HCT116 (cell line): Measurements from ENCODE around the gene UBAP1L. TPM values are rescaled to one million over a fixed set of nuclear protein-coding genes. Genes with fewer than 3 reads are reported as not detected.
"Not testable (repeated sequence)": the region's sequence is repeated elsewhere in the genome, so short reads cannot be mapped to it uniquely, and the experiment has no call there.

ENCODE experiments used
- ATAC-seq: fragments of 200-7000 bp; cut with Tn5 transposase; 2 replicates; pipeline ENCODE4 v1.9.1; 2020; ENCODE audit warnings: mild to moderate bottlenecking, moderate library complexity
- BruUV-seq: library from RNA; stranded (reverse); fragments of 400-500 nt; replicated peaks from 2 replicates; lab custom pipeline; 2021; lab: Mats Ljungman, UMichigan
- CTCF ChIA-PET: fragments of 300-600 bp; sonication (Branson Sonifier 250); formaldehyde crosslinking; loops from one replicate; lab custom pipeline; 2021; ENCODE audit warnings: antibody characterized with exemption; lab: Charles Lee
- POLR2A ChIA-PET: fragments of 300-600, 350-600 bp; sonication (Branson Sonifier 250); formaldehyde crosslinking; loops from one replicate; lab custom pipeline; 2021; ENCODE audit warnings: antibody characterized with exemption; lab: Charles Lee
- RAD21 ChIA-PET, 2 experiments: fragments of 300-600 bp; sonication (Branson Sonifier 250); formaldehyde crosslinking; loops; one replicate each; lab custom pipeline; 2023; ENCODE audit warnings: low total read pairs in 2 of 2; ENCODE audit not compliant: uncharacterized antibody in 2 of 2, unreplicated experiment in 2 of 2, low non-redundant PET in 1 of 2; lab: Charles Lee
- DNase-seq: peaks from one replicate; pipeline ENCODE4 v3.0.0-alpha.2; 2010; ENCODE audit warnings: low read depth, low spot score
- H2AFZ ChIP-seq: fragments of 200-600 bp; shearing (Covaris generic), sonication (generic); 2 replicates; pipeline ENCODE4 v1.6.1; 2017; ENCODE audit warnings: low read depth, mixed run types, mixed read lengths, antibody characterized with exemption, low read length; ENCODE audit not compliant: poor library complexity, severe bottlenecking
- H3K27ac ChIP-seq: 2 replicates; pipeline ENCODE4 v1.5.1; 2012; ENCODE audit warnings: low read depth, low read length
- H3K27me3 ChIP-seq: fragments of 200-600 bp; sonication (generic); 2 replicates; pipeline ENCODE4 v1.6.1; 2016; ENCODE audit warnings: mixed run types, low read length, mixed read lengths; ENCODE audit not compliant: insufficient read depth
- H3K36me3 ChIP-seq, 2 experiments: fragments of 200-500 bp in 1 of 2; fragments of 200-600 bp in 1 of 2; sonication (Bioruptor generic) in 1 of 2; sonication (generic) in 1 of 2; 2 replicates each; pipeline versions ENCODE4 v1.5.1 to v1.6.1; 2014 to 2016; ENCODE audit warnings: low read length in 2 of 2, inconsistent platforms in 1 of 2, mixed read lengths in 1 of 2, mixed run types in 1 of 2; ENCODE audit not compliant: insufficient read depth in 2 of 2, control insufficient read depth in 1 of 2
- H3K4me1 ChIP-seq, 2 experiments: fragments of 200-600 bp in 1 of 2; sonication (generic) in 1 of 2; 2 replicates each; pipeline versions ENCODE4 v1.5.1 to v1.6.1; 2012 to 2017; ENCODE audit warnings: low read length in 2 of 2, inconsistent platforms in 1 of 2, mild to moderate bottlenecking in 1 of 2, mixed read lengths in 1 of 2, mixed run types in 1 of 2, moderate library complexity in 1 of 2; ENCODE audit not compliant: insufficient read depth in 2 of 2, control insufficient read depth in 1 of 2
- H3K4me2 ChIP-seq: fragments of 200-600 bp; sonication (generic); 2 replicates; pipeline ENCODE4 v1.6.1; 2017; ENCODE audit warnings: mixed run types, low read length, mixed read lengths
- H3K4me3 ChIP-seq, 2 experiments: fragments of 200-600 bp in 1 of 2; sonication (generic) in 1 of 2; replicated peaks in 1 of 2; 2 replicates each; pipeline ENCODE4 v1.5.1; 2011 to 2016; ENCODE audit warnings: low read length in 2 of 2, control low read depth in 1 of 2, low read depth in 1 of 2, mild to moderate bottlenecking in 1 of 2, mixed read lengths in 1 of 2, mixed run types in 1 of 2
- H3K79me2 ChIP-seq: fragments of 200-600 bp; sonication (generic); 2 replicates; pipeline ENCODE4 v1.6.1; 2017; ENCODE audit warnings: mild to moderate bottlenecking, mixed run types, low read length, moderate library complexity, mixed read lengths; ENCODE audit not compliant: insufficient read depth
- H3K9ac ChIP-seq: fragments of 200-600 bp; sonication (generic); 2 replicates; pipeline ENCODE4 v1.6.1; 2016; ENCODE audit warnings: low read length, mixed read lengths
- H3K9me2 ChIP-seq: fragments of 200-600 bp; sonication (generic), shearing (Covaris generic); 2 replicates; pipeline ENCODE4 v1.6.1; 2017; ENCODE audit warnings: mixed run types, mild to moderate bottlenecking, moderate library complexity; ENCODE audit not compliant: insufficient read depth
- H3K9me3 ChIP-seq, 2 experiments: fragments of 200-500 bp in 1 of 2; fragments of 200-600 bp in 1 of 2; sonication (Bioruptor generic) in 1 of 2; sonication (generic) in 1 of 2; 2 replicates each; pipeline ENCODE4 v1.6.1; 2014 to 2017; ENCODE audit warnings: low read length in 2 of 2, mixed read lengths in 2 of 2, inconsistent platforms in 1 of 2, low read depth in 1 of 2, mild to moderate bottlenecking in 1 of 2, mixed run types in 1 of 2, moderate library complexity in 1 of 2; ENCODE audit not compliant: control insufficient read depth in 1 of 2, insufficient read depth in 1 of 2
- H4K20me1 ChIP-seq: fragments of 200-600 bp; sonication (generic), shearing (Covaris generic); 2 replicates; pipeline ENCODE4 v1.6.1; 2017; ENCODE audit warnings: mixed run types, mild to moderate bottlenecking, moderate library complexity; ENCODE audit not compliant: insufficient read depth
- ATF3 ChIP-seq: IDR thresholded peaks from 2 replicates; pipeline ENCODE4 v1.6.1; 2012
- CBX3 ChIP-seq: IDR thresholded peaks from 2 replicates; pipeline ENCODE4 v1.6.1; 2012; ENCODE audit warnings: low read depth
- CEBPB ChIP-seq: IDR thresholded peaks from 2 replicates; pipeline ENCODE4 v1.6.1; 2012; ENCODE audit warnings: low read depth
- CTCF ChIP-seq, 3 experiments: fragments of 200-600 bp in 1 of 3; sonication (generic) in 1 of 3; IDR thresholded peaks in 2 of 3; conservative IDR thresholded peaks in 1 of 3; 2 replicates each; pipeline ENCODE4 v1.5.1; 2012 to 2017; ENCODE audit warnings: low read depth in 2 of 3, low read length in 2 of 3, antibody characterized with exemption in 1 of 3, borderline replicate concordance in 1 of 3, control low read depth in 1 of 3, mild to moderate bottlenecking in 1 of 3, mixed read lengths in 1 of 3, mixed run types in 1 of 3, moderate library complexity in 1 of 3; ENCODE audit not compliant: insufficient read depth in 1 of 3
- EGR1 ChIP-seq: IDR thresholded peaks from 2 replicates; pipeline ENCODE4 v1.6.1; 2012; ENCODE audit warnings: low read depth
- ELF1 ChIP-seq: IDR thresholded peaks from 2 replicates; pipeline ENCODE4 v1.6.1; 2012; ENCODE audit warnings: low read depth, borderline replicate concordance
- EZH2 ChIP-seq: fragments of 200-600 bp; sonication (generic); IDR thresholded peaks from 2 replicates; pipeline ENCODE4 v1.6.1; 2017; ENCODE audit warnings: antibody characterized with exemption, mixed run types
- FOSL1 ChIP-seq: IDR thresholded peaks from 2 replicates; pipeline ENCODE4 v1.6.1; 2012; ENCODE audit warnings: low read depth
- POLR2AphosphoS5 ChIP-seq: IDR thresholded peaks from 2 replicates; pipeline ENCODE4 v1.6.1; 2011; ENCODE audit warnings: mild to moderate bottlenecking, low read depth, low read length, moderate library complexity
- REST ChIP-seq: IDR thresholded peaks from 2 replicates; pipeline ENCODE4 v1.6.1; 2012; ENCODE audit warnings: low read depth
- SRF ChIP-seq: IDR thresholded peaks from 2 replicates; pipeline ENCODE4 v1.6.1; 2012; ENCODE audit warnings: low read depth
- TCF7L2 ChIP-seq: IDR thresholded peaks from 2 replicates; pipeline ENCODE4 v1.7.0; 2011; ENCODE audit warnings: borderline replicate concordance, inconsistent platforms; ENCODE audit not compliant: insufficient read depth, insufficient read length; ENCODE audit errors: extremely low read depth
- YY1 ChIP-seq: IDR thresholded peaks from 2 replicates; pipeline ENCODE4 v1.6.1; 2011; ENCODE audit warnings: low read length, low read depth, moderate library complexity, mild to moderate bottlenecking; ENCODE audit not compliant: insufficient replicate concordance; ENCODE audit errors: extremely low read depth
- intact Hi-C: fragments of 100-400 bp; cut with micrococcal nuclease; formaldehyde crosslinking; loops from 2 replicates; pipeline ENCODE4 v1.10.0; 2022
- total RNA-seq: library from RNA; stranded (reverse); gene quantifications from one replicate; pipeline ENCODE4 v1.2.1, GENCODE V29; 2021; ENCODE audit not compliant: unreplicated experiment

UBAP1L gene
- total RNA-seq, 1 experiment from 2014 or later, result 4.0 TPM

- H3K4me1 ChIP-seq, H3K27ac ChIP-seq, DNase-seq, H3K4me3 ChIP-seq, H3K9me2 ChIP-seq, H4K20me1 ChIP-seq, H3K9ac ChIP-seq, BruUV-seq, H3K9me3 ChIP-seq, CTCF ChIA-PET, POLR2A ChIA-PET, H3K27me3 ChIP-seq, RAD21 ChIA-PET, H2AFZ ChIP-seq, H3K4me2 ChIP-seq, H3K36me3 ChIP-seq, intact Hi-C loops, H3K79me2 ChIP-seq, ATAC-seq: not testable (repeated sequence)
Measured at GRCh38 chr15:65093793-65094170, 21.2 kb downstream of the UBAP1L start.

GRCh38 chr15:65092911-65093792 is 21.8 kb downstream of the UBAP1L start:
- no peak overlapping the region for H3K4me2 ChIP-seq
- DNase-seq, result no peak
- intact Hi-C loops, result no loop called here
- H3K36me3 ChIP-seq, result peaks cover 0 to 1% of the 10 kb centered on the region in 2 experiments; a peak in 2 of 4 replicates
- H3K9ac ChIP-seq, result no peak overlapping the region
- H3K79me2 ChIP-seq, result no peaks in the 10 kb centered on the region
- H3K27me3 ChIP-seq, result no peaks in the 10 kb centered on the region
- ChIA-PET CTCF (no interaction called here), RAD21 (no interaction called here), POLR2A (no interaction called here)
- no TSS peak for BruUV-seq
- H3K4me1 ChIP-seq, result no peaks in the 10 kb centered on the region
- no peaks in the 10 kb centered on the region for H3K9me3 ChIP-seq
- ATAC-seq, result no peak
- H3K9me2 ChIP-seq, result no peaks in the 10 kb centered on the region
- H3K27ac ChIP-seq, result no peak overlapping the region
- no peak overlapping the region for H3K4me3 ChIP-seq
- no peak overlapping the region for H2AFZ ChIP-seq
- H4K20me1 ChIP-seq, result no peaks in the 10 kb centered on the region
- TF ChIP-seq REST (no peak), ELF1 (no peak), POLR2AphosphoS5 (no peak), EGR1 (no peak), FOSL1 (no peak), TCF7L2 (no peak), ATF3 (no peak), CTCF (IDR thresholded peaks at IDR 0.05 in 2 of 3, conservative IDR thresholded peaks at IDR 0.05 in 1 of 3; ENCODE audit: borderline replicate concordance in 1 of 3, insufficient read depth in 1 of 3, low read depth in 2 of 3, low read length in 2 of 3) (no peak), CBX3 (no peak), EZH2 (no peak), SRF (no peak), CEBPB (no peak), YY1 (no peak)
